ENCODE data around the gene NINJ1. TPM values are rescaled to one million over a fixed set of nuclear protein-coding genes. Genes with fewer than 3 reads are reported as not detected.

Gene NINJ1
- total and polyA plus RNA-seq, 2 of the 13 experiments (the other 11 are each of a cell fraction or from before 2014, with no cell fraction given) = 81.2 to 92.1 TPM

DNA sequence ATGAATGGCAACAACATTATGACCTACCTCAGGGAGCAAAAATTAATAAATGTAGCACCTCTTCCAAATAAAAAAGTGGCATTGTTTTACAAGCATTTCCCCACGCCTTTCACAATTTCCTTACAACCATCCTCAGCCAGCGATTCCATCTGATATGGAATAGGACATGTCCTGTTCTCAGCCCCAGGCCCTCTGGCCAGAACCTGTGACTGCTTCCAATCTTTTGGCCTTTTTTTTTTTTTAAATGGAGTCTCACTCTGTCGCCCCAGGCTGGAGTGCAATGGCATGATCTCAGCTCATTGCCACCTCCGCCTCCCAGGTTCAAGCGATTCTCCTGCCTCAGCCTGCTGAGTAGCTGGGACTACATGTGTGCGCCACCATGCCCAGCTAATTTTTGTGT is 33.1 kb upstream of the NINJ1 start:
- WGBS (ENCODE audit: low lambda C conversion rate) = 73% methylated on average over 6 of the region's 6 CpGs
- Histone ChIP-seq H3K9ac (ENCODE audit: insufficient read depth, low read depth, low read length) (no peak overlapping the region), H3K4me2 (ENCODE audit: low read depth, low read length) (peak overlapping the region; percentile 46; the same call in 1 of the 2 replicates), H4K20me1 (ENCODE audit: insufficient read depth, low read length) (no peaks in the 10 kb centered on the region), H3K36me3 (replicated peaks in 1 of 2; ENCODE audit: control insufficient read depth in 1 of 2, insufficient read depth in 2 of 2, low read length in 2 of 2) (no peaks in the 10 kb centered on the region), H3K27ac (ENCODE audit: extremely low read length, insufficient read depth, low read length) (no peak overlapping the region), H3K4me1 (ENCODE audit: insufficient read depth, low read length) (peaks cover 36% of the 10 kb centered on the region), H3K27me3 (ENCODE audit: control insufficient read depth in 1 of 2, insufficient read depth in 2 of 2, low read length in 2 of 2) (peaks cover 2 to 19% of the 10 kb centered on the region in 2 experiments; a peak in 4 of 5 replicates), H3K79me2 (ENCODE audit: insufficient read depth, low read length) (no peaks in the 10 kb centered on the region), H3K4me3 (replicated peaks in 1 of 3; ENCODE audit: insufficient read depth in 1 of 3, low read depth in 2 of 3, low read length in 3 of 3) (no peak overlapping the region), H3K9me3 (ENCODE audit: low read length) (no peaks in the 10 kb centered on the region), H2AFZ (ENCODE audit: low read length) (no peak overlapping the region)
- ChIA-PET CTCF (ENCODE audit: low intra/inter-chr PET ratio, low total read pairs) (no interaction called here), POLR2A (interaction anchor here (1.1 to 1.9 kb wide), 2 partner anchors 29 to 33 kb away, joined by 3 to 4 read pairs; partner anchors contain the start of gene NINJ1)
- in situ Hi-C loops (cut with HindIII; ENCODE audit: extremely low pct_ligation_motif_present, low pct_unique_long_range_greater_than_20kb) (loop anchor here (25.0 kb wide), 1 partner anchor 270 kb away; no protein-coding TSS in a partner anchor), intact Hi-C loops (cut with micrococcal nuclease; ENCODE audit: unreplicated experiment) (no loop called here)
- DNase-seq (ENCODE audit: low spot score) (no peak), ATAC-seq (no peak), FAIRE-seq (no peak)
- no TSS peak for BruUV-seq (replicated peaks)
- TF ChIP-seq REST (IDR thresholded peaks at IDR 0.05; ENCODE audit: borderline replicate concordance in 1 of 2, low read depth in 1 of 2, low read length in 2 of 2) (no peak), ZNF883 (CRISPR knock-in tag; IDR thresholded peaks at IDR 0.05; ENCODE audit: not compliant biosample characterization) (no peak), GATAD1 (CRISPR knock-in tag; IDR thresholded peaks at IDR 0.05) (no peak), HNF1B (CRISPR knock-in tag; IDR thresholded peaks at IDR 0.05) (no peak), TBP (CRISPR knock-in tag; IDR thresholded peaks at IDR 0.05) (no peak), SP2 (CRISPR knock-in tag; IDR thresholded peaks at IDR 0.05) (no peak), ZMYM3 (CRISPR knock-in tag; IDR thresholded peaks at IDR 0.05) (no peak), CBX1 (IDR thresholded peaks at IDR 0.05; ENCODE audit: low read depth) (no peak), ZNF124 (CRISPR knock-in tag; IDR thresholded peaks at IDR 0.05) (no peak), MXI1 (IDR thresholded peaks at IDR 0.05; ENCODE audit: borderline replicate concordance, low read depth, low read length) (no peak), XBP1 (CRISPR knock-in tag; IDR thresholded peaks at IDR 0.05) (no peak), ZNF543 (CRISPR knock-in tag; IDR thresholded peaks at IDR 0.05) (no peak), HNF4A (CRISPR knock-in tag; IDR thresholded peaks at IDR 0.05) (no peak), RBM39 (IDR thresholded peaks at IDR 0.05; ENCODE audit: low read depth, low read length, poor library complexity, severe bottlenecking) (no peak)
- TF ChIP-seq, protein P1, sequence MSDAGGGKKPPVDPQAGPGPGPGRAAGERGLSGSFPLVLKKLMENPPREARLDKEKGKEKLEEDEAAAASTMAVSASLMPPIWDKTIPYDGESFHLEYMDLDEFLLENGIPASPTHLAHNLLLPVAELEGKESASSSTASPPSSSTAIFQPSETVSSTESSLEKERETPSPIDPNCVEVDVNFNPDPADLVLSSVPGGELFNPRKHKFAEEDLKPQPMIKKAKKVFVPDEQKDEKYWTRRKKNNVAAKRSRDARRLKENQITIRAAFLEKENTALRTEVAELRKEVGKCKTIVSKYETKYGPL (CRISPR knock-in tag; IDR thresholded peaks at IDR 0.05) = no peak
- TF ChIP-seq, protein P2, sequence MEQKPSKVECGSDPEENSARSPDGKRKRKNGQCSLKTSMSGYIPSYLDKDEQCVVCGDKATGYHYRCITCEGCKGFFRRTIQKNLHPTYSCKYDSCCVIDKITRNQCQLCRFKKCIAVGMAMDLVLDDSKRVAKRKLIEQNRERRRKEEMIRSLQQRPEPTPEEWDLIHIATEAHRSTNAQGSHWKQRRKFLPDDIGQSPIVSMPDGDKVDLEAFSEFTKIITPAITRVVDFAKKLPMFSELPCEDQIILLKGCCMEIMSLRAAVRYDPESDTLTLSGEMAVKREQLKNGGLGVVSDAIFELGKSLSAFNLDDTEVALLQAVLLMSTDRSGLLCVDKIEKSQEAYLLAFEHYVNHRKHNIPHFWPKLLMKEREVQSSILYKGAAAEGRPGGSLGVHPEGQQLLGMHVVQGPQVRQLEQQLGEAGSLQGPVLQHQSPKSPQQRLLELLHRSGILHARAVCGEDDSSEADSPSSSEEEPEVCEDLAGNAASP (CRISPR knock-in tag; IDR thresholded peaks at IDR 0.05; ENCODE audit: borderline replicate concordance) = no peak
- TF ChIP-seq, protein P3, sequence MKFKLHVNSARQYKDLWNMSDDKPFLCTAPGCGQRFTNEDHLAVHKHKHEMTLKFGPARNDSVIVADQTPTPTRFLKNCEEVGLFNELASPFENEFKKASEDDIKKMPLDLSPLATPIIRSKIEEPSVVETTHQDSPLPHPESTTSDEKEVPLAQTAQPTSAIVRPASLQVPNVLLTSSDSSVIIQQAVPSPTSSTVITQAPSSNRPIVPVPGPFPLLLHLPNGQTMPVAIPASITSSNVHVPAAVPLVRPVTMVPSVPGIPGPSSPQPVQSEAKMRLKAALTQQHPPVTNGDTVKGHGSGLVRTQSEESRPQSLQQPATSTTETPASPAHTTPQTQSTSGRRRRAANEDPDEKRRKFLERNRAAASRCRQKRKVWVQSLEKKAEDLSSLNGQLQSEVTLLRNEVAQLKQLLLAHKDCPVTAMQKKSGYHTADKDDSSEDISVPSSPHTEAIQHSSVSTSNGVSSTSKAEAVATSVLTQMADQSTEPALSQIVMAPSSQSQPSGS (CRISPR knock-in tag; IDR thresholded peaks at IDR 0.05) = no peak
